NCI-H1417 treated with DMSO at 0.1 percent for 48 hours (cell line): ENCODE results near the gene SKA1.
"Not testable (repeated sequence)": the region's sequence is repeated elsewhere in the genome, so short reads cannot be mapped to it uniquely, and the experiment has no call there.

Experiments
- DNase-seq: peaks from one replicate; lab custom pipeline; 2025; lab: John Stamatoyannopoulos, UW

Gene SKA1

DNA sequence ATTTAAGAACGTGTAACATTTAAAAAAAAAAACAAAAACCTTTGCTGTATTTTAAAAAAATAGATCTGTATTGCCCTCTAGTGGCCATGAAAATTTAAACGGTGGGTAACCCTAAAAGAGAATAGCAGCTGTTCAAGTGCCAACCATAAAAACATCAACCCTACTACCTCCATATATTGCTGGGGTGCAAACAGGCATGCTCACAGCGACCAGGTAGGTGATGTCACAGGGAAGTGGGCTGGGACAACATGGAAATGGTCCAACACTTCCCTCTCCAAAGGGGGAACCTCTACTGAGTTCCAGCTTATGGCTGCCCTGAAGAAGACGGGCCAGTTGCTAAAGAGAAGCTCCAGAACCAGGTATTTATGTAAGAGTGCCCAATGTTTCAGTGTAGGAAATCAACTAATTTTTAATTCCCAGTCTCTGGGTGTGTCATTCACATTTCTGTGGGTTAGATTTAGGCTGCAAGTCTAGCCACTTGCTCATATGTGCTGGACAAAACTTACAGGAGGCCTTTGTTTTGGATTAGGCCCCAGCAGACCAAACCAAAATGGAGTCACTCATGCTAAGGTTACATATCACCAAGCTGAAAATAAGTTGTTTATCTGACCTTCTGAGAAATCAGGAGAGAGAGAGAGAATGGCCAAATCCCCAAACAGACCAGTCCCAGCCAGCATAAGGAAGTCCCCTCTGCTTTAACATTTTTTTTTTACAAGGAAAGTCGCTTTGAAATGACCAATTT lies 54.5 kb downstream of the SKA1 start:
- DNase-seq, result peak; percentile 43

DNA sequence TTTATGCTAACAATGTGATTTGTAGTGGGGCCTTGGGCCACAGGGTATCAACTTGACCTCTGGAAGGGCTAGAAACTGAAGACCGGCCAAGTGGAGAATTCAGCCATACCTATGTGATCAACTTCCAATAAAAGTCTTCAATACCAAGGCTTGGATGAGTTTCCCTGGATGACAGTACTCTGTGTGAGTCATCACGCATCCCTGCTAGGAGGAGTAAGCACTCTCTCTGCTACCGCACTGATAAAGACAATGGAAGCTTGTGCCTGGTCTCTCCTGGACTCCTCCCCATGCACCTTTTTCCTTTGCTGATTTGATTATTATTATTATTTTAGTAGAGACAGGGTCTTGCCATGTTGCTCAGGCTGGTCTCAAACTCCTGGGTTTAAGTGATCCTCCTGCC lies 58.1 kb downstream of the SKA1 start:
- DNase-seq, result no peak

DNA sequence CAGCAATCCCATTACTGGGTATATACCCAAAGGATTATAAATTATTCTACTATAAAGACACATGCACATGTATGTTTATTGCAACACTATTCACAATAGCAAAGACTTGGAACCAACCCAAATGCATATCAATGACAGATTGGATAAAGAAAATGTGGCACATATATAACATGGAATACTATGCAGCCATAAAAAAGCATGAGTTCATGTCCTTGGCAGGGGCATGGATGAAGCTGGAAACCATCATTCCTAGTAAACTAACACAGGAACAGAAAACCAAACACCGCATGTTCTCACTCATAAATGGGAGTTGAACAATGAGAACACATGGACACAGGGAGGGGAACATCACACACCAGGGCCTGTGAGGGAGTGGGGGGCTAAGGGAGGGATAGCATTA lies 61.9 kb downstream of the SKA1 start:
- not testable (repeated sequence) for DNase-seq

DNA sequence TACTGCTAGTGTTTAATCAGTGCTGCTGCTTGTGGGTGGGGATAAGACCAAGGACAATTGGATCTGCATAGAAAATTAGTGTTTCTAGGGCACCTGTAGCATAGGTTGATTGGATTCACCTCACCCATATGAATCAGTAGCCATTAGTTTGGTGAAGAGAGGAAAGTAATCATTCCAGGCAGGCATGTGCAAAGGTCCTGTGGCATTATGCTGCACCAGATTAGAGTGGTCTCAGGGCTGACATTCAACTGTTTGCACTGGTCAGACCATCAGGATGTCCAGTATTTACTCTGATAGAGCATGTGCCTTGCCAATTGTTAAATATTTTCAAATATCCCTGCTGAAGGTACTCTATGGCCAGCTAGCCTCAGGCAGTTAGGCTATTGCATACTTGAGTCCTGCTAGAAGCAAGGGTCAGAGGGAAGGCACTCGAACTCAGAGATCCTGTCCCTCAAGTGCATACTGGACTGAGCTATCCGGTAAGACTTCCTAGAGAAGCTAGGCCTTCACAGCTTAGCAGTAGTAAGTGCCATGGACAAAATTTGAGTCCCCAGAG lies 64.7 kb downstream of the SKA1 start:
- no peak for DNase-seq

DNA sequence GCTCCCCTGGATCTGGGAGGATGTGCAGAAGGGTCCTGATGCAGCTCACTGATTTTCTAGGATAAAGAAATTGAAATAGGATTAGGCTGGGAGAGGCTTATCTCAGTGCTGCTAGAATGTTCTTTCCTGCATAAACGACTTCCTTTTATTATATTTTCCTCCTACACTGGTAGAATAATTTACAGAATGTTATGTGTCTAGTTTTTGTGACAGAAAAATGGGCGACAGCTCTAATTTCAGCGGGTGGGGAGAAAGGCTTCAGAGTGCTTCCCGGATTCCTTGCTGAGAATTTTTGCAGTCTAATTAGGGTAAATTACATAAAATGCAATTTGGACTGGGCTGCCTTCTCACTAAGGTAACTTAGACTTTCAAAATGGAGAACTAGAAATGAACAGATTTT lies 66.2 kb downstream of the SKA1 start:
- no peak for DNase-seq

DNA sequence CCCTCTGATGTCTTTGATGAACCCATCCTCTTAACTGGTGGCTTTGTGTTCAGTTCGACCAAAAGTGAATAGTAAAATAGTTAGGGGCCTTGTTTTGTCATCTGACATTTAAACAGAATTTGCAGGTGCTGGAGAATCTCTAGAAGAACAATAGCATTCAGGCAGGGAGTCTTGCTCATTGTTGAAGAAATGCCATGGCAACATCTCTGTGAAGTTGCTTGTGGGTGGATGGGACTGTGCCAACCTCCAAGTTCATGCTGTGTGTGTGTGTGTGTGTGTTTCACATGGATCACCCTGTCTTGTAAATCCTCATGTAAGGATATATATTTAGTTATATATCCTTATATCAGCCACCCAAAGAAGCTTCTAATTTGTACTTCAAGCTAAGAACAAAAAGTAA lies 66.7 kb downstream of the SKA1 start:
- DNase-seq, result no peak
